Right atrium auricular region (tissue), 2 donors: Measurements from ENCODE around the gene S100A10. TPM values are rescaled to one million over a fixed set of nuclear protein-coding genes. Genes with fewer than 3 reads are reported as not detected.

Experiments
- DNase-seq: peaks from one replicate; pipeline ENCODE4 v3.0.0-alpha.2; 2019; ENCODE audit warnings: low spot score
- H3K27ac ChIP-seq, 2 donors: fragments of 200-600 bp; sonication (generic); 1 replicate in 1 of 2; 2 replicates in 1 of 2; pipeline ENCODE4 v1.5.1; 2016 to 2019
- H3K27me3 ChIP-seq, 2 donors: fragments of 200-600 bp; sonication (generic); one replicate each; pipeline versions ENCODE4 v1.5.1 to v1.6.0; 2017 to 2019
- H3K36me3 ChIP-seq: fragments of 200-600 bp; sonication (generic); one replicate; pipeline ENCODE4 v1.5.1; 2016
- H3K4me1 ChIP-seq, 2 donors: fragments of 200-600 bp; sonication (generic); one replicate each; pipeline versions ENCODE4 v1.5.1 to v1.6.0; 2017 to 2019
- H3K4me3 ChIP-seq, 2 donors: fragments of 200-600 bp; sonication (generic); 1 replicate in 1 of 2; 2 replicates in 1 of 2; pipeline ENCODE4 v1.5.1; 2017 to 2019; ENCODE audit warnings: mild to moderate bottlenecking in 1 of 2, moderate library complexity in 1 of 2
- H3K9me3 ChIP-seq, 2 donors: fragments of 200-600 bp; sonication (generic); one replicate each; pipeline ENCODE4 v1.5.1; 2019
- CTCF ChIP-seq, 2 donors: fragments of 200-600 bp; sonication (generic); IDR thresholded peaks; one replicate each; pipeline ENCODE4 v1.5.1; 2019; ENCODE audit warnings: antibody characterized with exemption in 2 of 2
- total RNA-seq, 2 donors: library from RNA; depleted of rRNA; stranded (reverse); fragments of >200 nt; gene quantifications; one replicate each; pipeline ENCODE4 v1.1.0, GENCODE V29; 2016

S100A10 gene
- total RNA-seq, 2 donors from 2014 or later = 75.2 to 116 TPM

- TF ChIP-seq CTCF (IDR thresholded peaks at IDR 0.05) = no peak
- peaks cover 4 to 59% of the 10 kb centered on the region in 2 donors for H3K4me1 ChIP-seq
- peak overlapping the region; percentile 88 to 94 for H3K4me3 ChIP-seq
- H3K27me3 ChIP-seq = no peaks in the 10 kb centered on the region
- no peaks in the 10 kb centered on the region for H3K9me3 ChIP-seq
- DNase-seq = no peak
- no peaks in the 10 kb centered on the region for H3K36me3 ChIP-seq
- peak overlapping the region; percentile 94 to 96 for H3K27ac ChIP-seq
Measured at GRCh38 chr1:151993084-151993733, 450 bp downstream of the S100A10 start.

- peak; percentile 95 for DNase-seq
- H3K9me3 ChIP-seq = no peaks in the 10 kb centered on the region
- no peaks in the 10 kb centered on the region for H3K36me3 ChIP-seq
- H3K27me3 ChIP-seq = no peaks in the 10 kb centered on the region
- peak overlapping the region; percentile 94 to 96 for H3K27ac ChIP-seq
- no peak for TF ChIP-seq CTCF (IDR thresholded peaks at IDR 0.05)
- H3K4me1 ChIP-seq = peaks cover 4 to 66% of the 10 kb centered on the region in 2 donors
- peak overlapping the region; percentile 88 to 94 for H3K4me3 ChIP-seq
Measured at GRCh38 chr1:151992303-151993083, 1.2 kb downstream of the S100A10 start.

- Histone ChIP-seq H3K4me3 (peak overlapping the region; percentile 88 to 94), H3K27me3 (no peaks in the 10 kb centered on the region), H3K27ac (peak overlapping the region; percentile 94 to 96), H3K9me3 (no peaks in the 10 kb centered on the region), H3K4me1 (peaks cover 4 to 67% of the 10 kb centered on the region in 2 donors), H3K36me3 (no peaks in the 10 kb centered on the region)
- TF ChIP-seq CTCF (IDR thresholded peaks at IDR 0.05) = no peak
- no peak for DNase-seq
Measured at GRCh38 chr1:151991663-151992302, 1.9 kb downstream of the S100A10 start.

GRCh38 chr1:151990856-151991198 lies 2.8 kb downstream of the S100A10 start:
- no peaks in the 10 kb centered on the region for H3K9me3 ChIP-seq
- TF ChIP-seq CTCF (IDR thresholded peaks at IDR 0.05) = no peak
- H3K27me3 ChIP-seq = no peaks in the 10 kb centered on the region
- peaks cover 4 to 67% of the 10 kb centered on the region in 2 donors for H3K4me1 ChIP-seq
- peak overlapping the region in 1 of 2 donors; percentile 94 for H3K4me3 ChIP-seq
- DNase-seq = no peak
- H3K36me3 ChIP-seq = peaks cover 9% of the 10 kb centered on the region
- peak overlapping the region; percentile 43 to 96 for H3K27ac ChIP-seq

- Histone ChIP-seq H3K4me3 (peak overlapping the region in 1 of 2 donors; percentile 94), H3K27ac (peak overlapping the region; percentile 43 to 96), H3K4me1 (peaks cover 4 to 66% of the 10 kb centered on the region in 2 donors), H3K36me3 (peaks cover 15% of the 10 kb centered on the region), H3K27me3 (no peaks in the 10 kb centered on the region), H3K9me3 (no peaks in the 10 kb centered on the region)
- no peak for DNase-seq
- TF ChIP-seq CTCF (IDR thresholded peaks at IDR 0.05) = no peak
Measured at GRCh38 chr1:151990058-151990855, 3.4 kb downstream of the S100A10 start.
